Measurements from ENCODE around the gene SCFD2. TPM values are rescaled to one million over a fixed set of nuclear protein-coding genes. Genes with fewer than 3 reads are reported as not detected.

Gene SCFD2
- total RNA-seq, 1 donor: 24.2 TPM

GRCh38 chr4:53169695-53170617, 195.9 kb downstream of the SCFD2 start:
- Histone ChIP-seq H2AFZ (ENCODE audit: low read length) (no peak overlapping the region), H3K27ac (ENCODE audit: low read depth, low read length) (no peak overlapping the region), H3K27me3 (ENCODE audit: insufficient read depth, low read length) (no peaks in the 10 kb centered on the region), H4K20me1 (ENCODE audit: insufficient read depth, low read length) (no peaks in the 10 kb centered on the region), H3K4me2 (ENCODE audit: insufficient read depth, low read length) (no peak overlapping the region), H3K9me3 (ENCODE audit: low read depth, low read length) (no peaks in the 10 kb centered on the region), H3K36me3 (ENCODE audit: insufficient read depth, low read length) (no peaks in the 10 kb centered on the region), H3K79me2 (ENCODE audit: insufficient read depth, low read length) (no peaks in the 10 kb centered on the region), H3K4me3 (ENCODE audit: insufficient read depth, low read length) (no peak overlapping the region), H3K4me1 (ENCODE audit: insufficient read depth, low read length) (no peaks in the 10 kb centered on the region)
- TF ChIP-seq CTCF (IDR thresholded peaks at IDR 0.05; ENCODE audit: extremely low read depth, low read depth, low read length): no peak
- DNase-seq (ENCODE audit: insufficient read length, low spot score, missing footprints): no peak

GRCh38 chr4:53168228-53168627, 197.6 kb downstream of the SCFD2 start:
- no peak overlapping the region for H3K27ac ChIP-seq (ENCODE audit: low read depth, low read length)
- DNase-seq (ENCODE audit: insufficient read length, low spot score, missing footprints): no peak
- H3K36me3 ChIP-seq (ENCODE audit: insufficient read depth, low read length): no peaks in the 10 kb centered on the region
- TF ChIP-seq CTCF (IDR thresholded peaks at IDR 0.05; ENCODE audit: extremely low read depth, low read depth, low read length): no peak
- H4K20me1 ChIP-seq (ENCODE audit: insufficient read depth, low read length): no peaks in the 10 kb centered on the region
- no peak overlapping the region for H2AFZ ChIP-seq (ENCODE audit: low read length)
- no peaks in the 10 kb centered on the region for H3K27me3 ChIP-seq (ENCODE audit: insufficient read depth, low read length)
- no peak overlapping the region for H3K4me3 ChIP-seq (ENCODE audit: insufficient read depth, low read length)
- no peaks in the 10 kb centered on the region for H3K9me3 ChIP-seq (ENCODE audit: low read depth, low read length)
- H3K4me2 ChIP-seq (ENCODE audit: insufficient read depth, low read length): no peak overlapping the region
- H3K79me2 ChIP-seq (ENCODE audit: insufficient read depth, low read length): no peaks in the 10 kb centered on the region
- H3K4me1 ChIP-seq (ENCODE audit: insufficient read depth, low read length): no peaks in the 10 kb centered on the region

GRCh38 chr4:53162969-53163368, 202.9 kb downstream of the SCFD2 start:
- DNase-seq (ENCODE audit: insufficient read length, low spot score, missing footprints): no peak
- TF ChIP-seq CTCF (IDR thresholded peaks at IDR 0.05; ENCODE audit: extremely low read depth, low read depth, low read length): no peak
- H3K9me3 ChIP-seq (ENCODE audit: low read depth, low read length): no peaks in the 10 kb centered on the region

GRCh38 chr4:53161787-53162433, 204.0 kb downstream of the SCFD2 start:
- Histone ChIP-seq H3K9me3 (ENCODE audit: low read depth, low read length) (no peaks in the 10 kb centered on the region), H4K20me1 (ENCODE audit: insufficient read depth, low read length) (no peaks in the 10 kb centered on the region), H2AFZ (ENCODE audit: low read length) (no peak overlapping the region), H3K27ac (ENCODE audit: low read depth, low read length) (no peak overlapping the region), H3K79me2 (ENCODE audit: insufficient read depth, low read length) (no peaks in the 10 kb centered on the region), H3K4me3 (ENCODE audit: insufficient read depth, low read length) (no peak overlapping the region), H3K36me3 (ENCODE audit: insufficient read depth, low read length) (no peaks in the 10 kb centered on the region), H3K4me1 (ENCODE audit: insufficient read depth, low read length) (no peaks in the 10 kb centered on the region), H3K4me2 (ENCODE audit: insufficient read depth, low read length) (no peak overlapping the region), H3K27me3 (ENCODE audit: insufficient read depth, low read length) (no peaks in the 10 kb centered on the region)
- DNase-seq (ENCODE audit: insufficient read length, low spot score, missing footprints): peak; percentile 30
- no peak for TF ChIP-seq CTCF (IDR thresholded peaks at IDR 0.05; ENCODE audit: extremely low read depth, low read depth, low read length)

More at GRCh38 chr4:53162969-53163368, 202.9 kb downstream of the SCFD2 start:
- Histone ChIP-seq H3K36me3 (ENCODE audit: insufficient read depth, low read length) (no peaks in the 10 kb centered on the region), H3K27ac (ENCODE audit: low read depth, low read length) (no peak overlapping the region), H3K4me2 (ENCODE audit: insufficient read depth, low read length) (no peak overlapping the region), H3K4me3 (ENCODE audit: insufficient read depth, low read length) (no peak overlapping the region), H4K20me1 (ENCODE audit: insufficient read depth, low read length) (no peaks in the 10 kb centered on the region), H3K4me1 (ENCODE audit: insufficient read depth, low read length) (no peaks in the 10 kb centered on the region), H3K27me3 (ENCODE audit: insufficient read depth, low read length) (no peaks in the 10 kb centered on the region), H3K79me2 (ENCODE audit: insufficient read depth, low read length) (no peaks in the 10 kb centered on the region), H2AFZ (ENCODE audit: low read length) (no peak overlapping the region)

All from osteoblast (primary cell).